GM12878 (cell line): ENCODE data around the gene SLC35F3. TPM values are rescaled to one million over a fixed set of nuclear protein-coding genes. Genes with fewer than 3 reads are reported as not detected.

Source experiments
- ATAC-seq: fragments of 200-7000 bp; cut with Tn5 transposase; 3 replicates; pipeline ENCODE4 v1.9.1; 2020; ENCODE audit warnings: mild to moderate bottlenecking, moderate library complexity
- BruUV-seq: library from RNA; stranded (reverse); fragments of 400-500 nt; replicated peaks from 2 replicates; lab custom pipeline; 2021; lab: Mats Ljungman, UMichigan
- CTCF ChIA-PET: fragments of 300-600 bp; sonication (Branson Sonifier 250); formaldehyde crosslinking; extraction: SDS; loops from one replicate; lab custom pipeline; 2021; ENCODE audit warnings: inconsistent platforms; lab: Yijun Ruan, JAX
- POLR2A ChIA-PET: fragments of 350-600 bp; formaldehyde crosslinking; extraction: SDS; loops from one replicate; lab custom pipeline; 2021; ENCODE audit warnings: inconsistent platforms; lab: Charles Lee
- RAD21 ChIA-PET: fragments of 300-600 bp; sonication (Branson Sonifier 250); formaldehyde crosslinking; loops from one replicate; lab custom pipeline; 2023; ENCODE audit warnings: antibody characterized with exemption; ENCODE audit not compliant: unreplicated experiment; lab: Charles Lee
- SMC1A ChIA-PET: fragments of 300-600 bp; sonication (Branson Sonifier 250); formaldehyde crosslinking; loops from one replicate; lab custom pipeline; 2023; ENCODE audit not compliant: unreplicated experiment, uncharacterized antibody; lab: Charles Lee
- DNase-seq: peaks from one replicate; pipeline ENCODE4 v3.0.0-alpha.2; 2011; ENCODE audit warnings: low read depth, low spot score
- FAIRE-seq: peaks from 3 replicates; lab custom pipeline; 2011; peaks lifted over from hg19 to GRCh38; lab: Jason Lieb, UNC
- H2AFZ ChIP-seq: 2 replicates; pipeline ENCODE4 v1.6.0; 2011; ENCODE audit warnings: low read depth, low read length, control low read depth; ENCODE audit not compliant: control insufficient read depth
- H3K27ac ChIP-seq: 2 replicates; pipeline ENCODE4 v1.5.1; 2011; ENCODE audit warnings: control low read depth; ENCODE audit not compliant: control insufficient read depth, insufficient read depth
- H3K27me3 ChIP-seq, 2 experiments: replicated peaks in 1 of 2; 2 replicates each; pipeline versions ENCODE4 v1.6.0 to v1.6.1; 2011; ENCODE audit warnings: low read length in 1 of 2; ENCODE audit not compliant: control insufficient read depth in 2 of 2, insufficient read depth in 2 of 2
- H3K36me3 ChIP-seq, 2 experiments: 2 replicates each; pipeline ENCODE4 v1.5.1; 2011; ENCODE audit warnings: low read length in 1 of 2; ENCODE audit not compliant: control insufficient read depth in 2 of 2, insufficient read depth in 2 of 2
- H3K4me1 ChIP-seq: 2 replicates; pipeline ENCODE4 v1.6.1; 2011; ENCODE audit warnings: mild to moderate bottlenecking, low read length, moderate library complexity, mixed read lengths; ENCODE audit not compliant: control insufficient read depth, insufficient read depth
- H3K4me2 ChIP-seq: 2 replicates; pipeline ENCODE4 v1.6.0; 2011; ENCODE audit warnings: control low read depth; ENCODE audit not compliant: control insufficient read depth, insufficient read depth
- H3K4me3 ChIP-seq: fragments of 200-600 bp; sonication (generic); 2 replicates; pipeline ENCODE4 v1.5.1; 2016
- H3K79me2 ChIP-seq: 2 replicates; pipeline ENCODE4 v1.6.0; 2011; ENCODE audit warnings: low read length; ENCODE audit not compliant: control insufficient read depth, insufficient read depth
- H3K9ac ChIP-seq: 2 replicates; pipeline ENCODE4 v1.8.0; 2011; ENCODE audit warnings: low read length, control low read depth, mixed read lengths; ENCODE audit not compliant: control insufficient read depth, insufficient read depth
- H3K9me3 ChIP-seq: replicated peaks from 3 replicates; pipeline ENCODE4 v1.5.1; 2011; ENCODE audit warnings: mild to moderate bottlenecking, low read length; ENCODE audit not compliant: control insufficient read depth, insufficient read depth
- H4K20me1 ChIP-seq: 2 replicates; pipeline ENCODE4 v1.6.0; 2011; ENCODE audit not compliant: control insufficient read depth, insufficient read depth
- BCL11A ChIP-seq: IDR thresholded peaks from 2 replicates; pipeline ENCODE4 v1.6.1; 2011; ENCODE audit warnings: low read depth, low read length
- BMI1 ChIP-seq: fragments of 450-650 bp; IDR thresholded peaks from 2 replicates; pipeline ENCODE4 v1.6.1; 2016; ENCODE audit warnings: mild to moderate bottlenecking, moderate library complexity, borderline replicate concordance
- CTCF ChIP-seq, 3 experiments: IDR thresholded peaks in 2 of 3; conservative IDR thresholded peaks in 1 of 3; 2 replicates each; pipeline ENCODE4 v1.5.1; 2011; ENCODE audit warnings: low read depth in 3 of 3, low read length in 3 of 3, mild to moderate bottlenecking in 3 of 3, control low read depth in 2 of 3, moderate library complexity in 2 of 3, inconsistent platforms in 1 of 3, mixed read lengths in 1 of 3; ENCODE audit not compliant: control insufficient read depth in 2 of 3, insufficient read depth in 1 of 3; ENCODE audit errors: extremely low read depth in 1 of 3
- DPF2 ChIP-seq: fragments of 450-650 bp; IDR thresholded peaks from 2 replicates; pipeline ENCODE4 v1.6.1; 2017; ENCODE audit warnings: mild to moderate bottlenecking
- EED ChIP-seq: sonication (generic); IDR thresholded peaks from 2 replicates; pipeline ENCODE4 v1.6.1; 2016; ENCODE audit warnings: antibody characterized with exemption, low read depth
- FOXK2 ChIP-seq: fragments of 450-650 bp; IDR thresholded peaks from 2 replicates; pipeline ENCODE4 v1.6.1; 2017; ENCODE audit warnings: mild to moderate bottlenecking, moderate library complexity
- FOXM1 ChIP-seq: IDR thresholded peaks from 2 replicates; pipeline ENCODE4 v1.6.1; 2012; ENCODE audit warnings: low read depth, mild to moderate bottlenecking, inconsistent platforms, low read length, moderate library complexity
- HCFC1 ChIP-seq: fragments of 150-350 bp; IDR thresholded peaks from 2 replicates; pipeline ENCODE4 v1.6.1; 2014; ENCODE audit warnings: low read length
- JUND ChIP-seq: IDR thresholded peaks from 2 replicates; pipeline ENCODE4 v1.6.1; 2012; ENCODE audit warnings: low read depth, mild to moderate bottlenecking, low read length, improper control_type of control experiment, moderate library complexity
- MLLT1 ChIP-seq: fragments of 450-650 bp; IDR thresholded peaks from 2 replicates; pipeline ENCODE4 v1.6.1; 2016; ENCODE audit warnings: mild to moderate bottlenecking
- MTA3 ChIP-seq: IDR thresholded peaks from 2 replicates; pipeline ENCODE4 v1.6.1; 2012; ENCODE audit warnings: low read length, inconsistent platforms, borderline replicate concordance
- NFXL1 ChIP-seq: fragments of 450-650 bp; IDR thresholded peaks from 2 replicates; pipeline ENCODE4 v1.6.1; 2017; ENCODE audit warnings: antibody characterized with exemption, mild to moderate bottlenecking, borderline replicate concordance
- PAX5 ChIP-seq: IDR thresholded peaks from 2 replicates; pipeline ENCODE4 v1.6.1; 2011; ENCODE audit warnings: low read depth, low read length, borderline replicate concordance
- PBX3 ChIP-seq: IDR thresholded peaks from 2 replicates; pipeline ENCODE4 v1.6.1; 2011; ENCODE audit warnings: mild to moderate bottlenecking, low read depth, low read length, moderate library complexity; ENCODE audit not compliant: insufficient replicate concordance
- POU2F2 ChIP-seq: IDR thresholded peaks from 3 replicates; pipeline ENCODE4 v1.6.1; 2011; ENCODE audit warnings: low read depth, mild to moderate bottlenecking, low read length, borderline replicate concordance
- ZNF274 ChIP-seq: IDR thresholded peaks from one replicate; pipeline ENCODE4 v1.8.0; 2011; ENCODE audit not compliant: insufficient read length, insufficient read depth
- ZNF592 ChIP-seq: fragments of 450-650 bp; IDR thresholded peaks from 2 replicates; pipeline ENCODE4 v1.6.1; 2017; ENCODE audit warnings: mild to moderate bottlenecking, moderate library complexity
- WGBS: methylation state at CpG from one replicate; pipeline ENCODE4 v1.1.6; 2016; ENCODE audit warnings: low lambda C conversion rate; ENCODE audit not compliant: insufficient replicate concordance, insufficient coverage; ENCODE audit errors: missing lambda C conversion rate; 5-methylcytosine and 5-hydroxymethylcytosine counted together
- in situ Hi-C: fragments of 300-500 bp; cut with MboI; formaldehyde crosslinking; loops from 9 replicates; pipeline ENCODE4 v1.14.3; 2018; ENCODE audit warnings: mixed read lengths
- intact Hi-C: fragments of 100-400 bp; cut with micrococcal nuclease; formaldehyde crosslinking; loops from one replicate; pipeline ENCODE4 v1.14.2; 2022; ENCODE audit not compliant: unreplicated experiment
- polyA plus RNA-seq, 11 experiments: library from polyadenylated mRNA; depleted of rRNA in 4 of 11; unstranded in 6 of 11; stranded (reverse) in 5 of 11; fragments of >200 nt; fragmentation: Nextera tagmentation in 4 of 11; fragmentation: Illumina TruSeq in 1 of 11; extraction: Ambion mirVana in 4 of 11; extraction: Trizol in 1 of 11; gene quantifications; 1 replicate in 1 of 11; 2 replicates in 10 of 11; pipeline versions ENCODE4 v1.2.1 to v1.2.3, GENCODE V29; 2011 to 2016; ENCODE audit warnings: inconsistent platforms in 2 of 11, missing spikeins in 2 of 11, low read depth in 1 of 11
- total RNA-seq, 4 experiments: library from RNA; depleted of rRNA in 3 of 4; stranded (reverse); fragments of >200 nt in 3 of 4; fragmentation: Illumina TruSeq in 1 of 4; extraction: Trizol in 1 of 4; gene quantifications; 2 replicates each; pipeline versions ENCODE4 v1.2.1 to v1.2.3, GENCODE V29; 2013 to 2021

The SLC35F3 gene
- total and polyA plus RNA-seq, 10 of the 15 experiments (the other 5 are each of a cell fraction or from before 2014, with no cell fraction given): 1.0 to 8.6 (median 5.7) TPM

GRCh38 chr1:234362558-234362957, 458.1 kb downstream of the SLC35F3 start:
- no TSS peak for BruUV-seq
- ATAC-seq: no peak
- CTCF ChIA-PET: interaction anchor here (0.6 kb wide), 1 partner anchor 91 kb away, joined by 3 read pairs; no protein-coding TSS in a partner anchor
- intact Hi-C loops: no loop called here
- WGBS: 40% methylated on average over 2 of the region's 2 CpGs
- POLR2A ChIA-PET: no interaction called here
- DNase-seq: no peak
- H3K36me3 ChIP-seq: no peaks in the 10 kb centered on the region
- no peak overlapping the region for H3K9ac ChIP-seq
- no peaks in the 10 kb centered on the region for H3K9me3 ChIP-seq
- FAIRE-seq: no peak
- no peak overlapping the region for H3K4me3 ChIP-seq
- H3K79me2 ChIP-seq: peaks cover 2% of the 10 kb centered on the region
- no peak for TF ChIP-seq BMI1
- TF ChIP-seq NFXL1: no peak
- TF ChIP-seq ZNF274: no peak
- no peak for TF ChIP-seq POU2F2
- TF ChIP-seq BCL11A: no peak
- no peak for TF ChIP-seq EED
- TF ChIP-seq HCFC1: no peak
- no peak for TF ChIP-seq FOXM1
- TF ChIP-seq DPF2: no peak
- no peak for TF ChIP-seq JUND
- TF ChIP-seq FOXK2: no peak
- TF ChIP-seq MLLT1: no peak
- no peak for TF ChIP-seq PBX3
- TF ChIP-seq CTCF (IDR thresholded peaks at IDR 0.05 in 2 of 3, conservative IDR thresholded peaks at IDR 0.05 in 1 of 3; ENCODE audit: control insufficient read depth in 2 of 3, extremely low read depth in 1 of 3, insufficient read depth in 1 of 3, low read depth in 3 of 3, low read length in 3 of 3): no peak
- TF ChIP-seq ZNF592: no peak
- no peak for TF ChIP-seq PAX5
- no peak for TF ChIP-seq MTA3
- in situ Hi-C loops: no loop called here
- H3K4me2 ChIP-seq: no peak overlapping the region
- no peaks in the 10 kb centered on the region for H3K27me3 ChIP-seq
- no peak overlapping the region for H2AFZ ChIP-seq
- SMC1A ChIA-PET: no interaction called here
- RAD21 ChIA-PET: no interaction called here
- H4K20me1 ChIP-seq: no peaks in the 10 kb centered on the region
- no peak overlapping the region for H3K27ac ChIP-seq
- H3K4me1 ChIP-seq: no peaks in the 10 kb centered on the region; the same call in 1 of the 2 replicates
